Esophagus (tissue), 2 donors: ENCODE measurements around the gene RING1. TPM values are rescaled to one million over a fixed set of nuclear protein-coding genes. Genes with fewer than 3 reads are reported as not detected.

ENCODE experiments used
- H3K27ac ChIP-seq, 2 donors: one replicate each; pipeline ENCODE4 v1.5.1; 2013; ENCODE audit warnings: low read depth in 2 of 2, mild to moderate bottlenecking in 2 of 2, inconsistent platforms in 1 of 2, low read length in 1 of 2, moderate library complexity in 1 of 2
- H3K27me3 ChIP-seq, 2 donors: one replicate each; pipeline ENCODE4 v1.6.1; 2013; ENCODE audit warnings: low read length in 2 of 2, control low read depth in 1 of 2, mild to moderate bottlenecking in 1 of 2; ENCODE audit not compliant: insufficient read depth in 2 of 2, control insufficient read depth in 1 of 2
- H3K36me3 ChIP-seq, 2 donors: one replicate each; pipeline ENCODE4 v1.6.1; 2013; ENCODE audit warnings: low read length in 1 of 2; ENCODE audit not compliant: control insufficient read depth in 2 of 2, insufficient read depth in 2 of 2
- H3K4me1 ChIP-seq, 2 donors: one replicate each; pipeline ENCODE4 v1.6.1; 2013; ENCODE audit warnings: low read length in 1 of 2; ENCODE audit not compliant: control insufficient read depth in 2 of 2, insufficient read depth in 2 of 2
- H3K4me3 ChIP-seq, 2 donors: one replicate each; pipeline ENCODE4 v1.5.1; 2013; ENCODE audit warnings: low read length in 2 of 2, mild to moderate bottlenecking in 2 of 2, low read depth in 1 of 2, moderate library complexity in 1 of 2
- H3K9me3 ChIP-seq, 2 donors: one replicate each; pipeline ENCODE4 v1.6.1; 2013; ENCODE audit warnings: mild to moderate bottlenecking in 2 of 2, low read depth in 1 of 2, low read length in 1 of 2, moderate library complexity in 1 of 2; ENCODE audit not compliant: control insufficient read depth in 2 of 2, insufficient read depth in 1 of 2
- WGBS, 2 donors: extraction: QIAGEN DNeasy Blood & Tissue Kit; methylation state at CpG; one replicate each; pipeline ENCODE4 v1.1.7; 2013; 5-methylcytosine and 5-hydroxymethylcytosine counted together
- polyA plus RNA-seq, 2 donors: library from polyadenylated mRNA; stranded (reverse); fragments of 200-250 nt; gene quantifications; one replicate each; pipeline ENCODE4 v1.2.3, GENCODE V29; 2013
- donor health status: healthy with polysubstance abuse.
- donor health status: Bipolar disorder and iron deficiency.

The RING1 gene
- polyA plus RNA-seq, 2 donors: 26.7 to 32.4 TPM

DNA sequence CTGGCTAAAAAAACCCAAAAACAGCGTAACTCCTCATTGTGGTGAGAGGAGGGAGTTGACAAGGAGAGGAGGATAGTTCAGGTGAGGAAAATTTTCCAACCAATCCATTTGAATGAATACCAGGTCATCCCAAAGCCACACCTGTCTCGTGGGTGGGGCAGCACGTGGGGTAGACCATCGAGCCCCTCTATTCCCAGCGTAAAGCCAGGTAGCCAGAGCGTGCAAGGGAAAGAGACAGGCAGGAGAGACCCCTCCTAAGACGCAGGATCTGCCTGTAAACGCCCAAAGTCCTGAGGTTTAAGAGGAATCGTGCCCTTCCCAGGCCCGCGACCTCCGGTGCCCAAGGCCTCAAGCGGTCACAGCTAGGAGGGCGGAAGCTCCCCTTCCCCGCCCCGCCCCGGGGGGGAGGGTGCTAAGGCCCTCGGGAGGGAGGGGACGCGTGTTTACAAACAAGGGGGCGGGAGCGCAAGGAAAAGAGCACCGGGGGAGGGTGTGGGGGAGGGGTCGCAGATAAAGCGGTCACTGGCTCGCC, 8.5 kb upstream of the RING1 start:
- Histone ChIP-seq H3K4me3 (peak overlapping the region; percentile 91 to 94), H3K27me3 (no peaks in the 10 kb centered on the region), H3K36me3 (peaks cover 18 to 37% of the 10 kb centered on the region in 2 donors), H3K9me3 (no peaks in the 10 kb centered on the region), H3K4me1 (peaks cover 9 to 14% of the 10 kb centered on the region in 2 donors), H3K27ac (peak overlapping the region; percentile 95 to 99)
- WGBS, 2 donors: 1 to 2% methylated on average over 18 to 26 of the region's 26 CpGs

- no peaks in the 10 kb centered on the region for H3K9me3 ChIP-seq
- no peaks in the 10 kb centered on the region for H3K27me3 ChIP-seq
- H3K36me3 ChIP-seq: peaks cover 15 to 30% of the 10 kb centered on the region in 2 donors
- peak within 1 kb of the TSS; percentile 95 to 99 for H3K27ac ChIP-seq
- WGBS, 2 donors: 0% methylated on average over 49 to 68 of the region's 68 CpGs
- peaks cover 15 to 19% of the 10 kb centered on the region in 2 donors for H3K4me1 ChIP-seq
- peak within 1 kb of the TSS; percentile 91 to 94 for H3K4me3 ChIP-seq
These were observed 7.8 kb upstream of the RING1 start, which contains the start of the genes RXRB and SLC39A7 for GRCh38 chr6:33200219-33201146. Gene RXRB (minus strand): TSS chr6:33200665. CDS start chr6:33200476, 189 bp downstream. Gene SLC39A7 (plus strand): TSS chr6:33200867. CDS start chr6:33201246, 379 bp downstream.

GRCh38 chr6:33201147-33201545, 7.2 kb upstream of the RING1 start:
- Histone ChIP-seq H3K9me3 (no peaks in the 10 kb centered on the region), H3K4me1 (peaks cover 15 to 22% of the 10 kb centered on the region in 2 donors), H3K27ac (peak overlapping the region; percentile 95 to 99), H3K4me3 (peak overlapping the region; percentile 91 to 94), H3K27me3 (no peaks in the 10 kb centered on the region), H3K36me3 (peaks cover 8 to 24% of the 10 kb centered on the region in 2 donors)
- WGBS, 2 donors: 3 to 4% methylated on average over 14 of the region's 14 CpGs

DNA sequence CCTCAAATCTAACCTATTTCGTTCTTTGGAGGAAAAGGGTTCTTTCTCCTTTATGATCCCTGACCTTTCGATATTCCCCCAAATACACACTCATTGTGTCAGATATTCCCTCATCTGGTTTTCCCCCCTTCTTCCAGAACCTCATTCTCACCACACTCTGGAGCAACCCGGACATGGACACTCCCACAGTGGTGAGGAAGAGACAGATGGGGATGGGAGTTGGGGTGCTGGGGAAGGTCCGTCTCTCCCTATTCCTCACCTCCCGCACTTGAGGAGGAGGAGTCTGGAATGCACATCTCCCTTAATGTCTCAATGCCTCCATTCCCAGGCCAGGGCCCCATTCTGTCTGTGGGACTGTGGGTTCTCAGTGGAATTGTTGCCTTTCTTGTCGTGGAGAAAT, 6.4 kb upstream of the RING1 start:
- H3K4me3 ChIP-seq: no peak overlapping the region
- H3K27ac ChIP-seq: no peak overlapping the region
- H3K9me3 ChIP-seq: no peaks in the 10 kb centered on the region
- no peaks in the 10 kb centered on the region for H3K27me3 ChIP-seq
- peaks cover 5 to 22% of the 10 kb centered on the region in 2 donors for H3K36me3 ChIP-seq
- 76 to 87% methylated on average over 6 of the region's 6 CpGs for WGBS, 2 donors
- peaks cover 15 to 22% of the 10 kb centered on the region in 2 donors for H3K4me1 ChIP-seq

GRCh38 chr6:33202799-33203198, 5.5 kb upstream of the RING1 start:
- Histone ChIP-seq H3K27ac (no peak overlapping the region), H3K27me3 (no peaks in the 10 kb centered on the region), H3K4me1 (peaks cover 20 to 22% of the 10 kb centered on the region in 2 donors), H3K4me3 (no peak overlapping the region), H3K36me3 (peaks cover 5 to 20% of the 10 kb centered on the region in 2 donors), H3K9me3 (no peaks in the 10 kb centered on the region)
- 82 to 84% methylated on average over 6 of the region's 6 CpGs for WGBS, 2 donors

DNA sequence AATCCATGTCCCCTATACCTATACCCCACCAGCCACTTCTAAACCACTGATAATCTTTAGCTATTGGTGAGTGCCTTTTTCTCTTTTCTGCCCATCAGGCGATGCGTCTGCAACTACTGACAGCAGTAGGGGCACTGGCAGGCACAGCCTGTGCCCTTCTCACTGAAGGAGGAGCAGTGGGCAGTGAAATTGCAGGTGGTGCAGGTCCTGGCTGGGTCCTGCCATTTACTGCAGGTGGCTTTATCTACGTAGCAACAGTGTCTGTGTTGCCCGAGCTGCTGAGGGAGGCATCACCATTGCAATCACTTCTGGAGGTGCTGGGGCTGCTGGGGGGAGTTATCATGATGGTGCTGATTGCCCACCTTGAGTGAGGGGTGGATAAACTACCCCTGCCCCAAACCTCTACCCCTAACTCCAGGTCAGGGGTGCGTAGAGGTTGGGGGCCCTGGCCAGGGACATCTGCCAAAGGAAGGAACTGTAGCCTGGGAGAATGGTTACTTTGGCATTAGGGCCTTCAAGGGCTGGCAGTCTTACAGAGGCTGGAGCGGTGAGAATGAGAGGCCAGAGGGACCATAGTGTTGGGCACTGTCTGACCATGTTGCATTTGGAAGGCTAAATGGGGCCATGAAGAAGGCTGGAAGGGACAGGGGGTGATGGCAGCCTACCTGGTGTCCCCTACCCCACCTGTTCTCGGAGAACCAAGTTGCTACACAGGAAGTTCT, 4.7 kb upstream of the RING1 start:
- H3K4me3 ChIP-seq: no peak overlapping the region
- no peaks in the 10 kb centered on the region for H3K9me3 ChIP-seq
- peaks cover 20 to 22% of the 10 kb centered on the region in 2 donors for H3K4me1 ChIP-seq
- H3K27me3 ChIP-seq: no peaks in the 10 kb centered on the region
- WGBS, 2 donors: 87 to 91% methylated on average over 7 of the region's 7 CpGs
- H3K36me3 ChIP-seq: peaks cover 5 to 18% of the 10 kb centered on the region in 2 donors
- H3K27ac ChIP-seq: no peak overlapping the region

DNA sequence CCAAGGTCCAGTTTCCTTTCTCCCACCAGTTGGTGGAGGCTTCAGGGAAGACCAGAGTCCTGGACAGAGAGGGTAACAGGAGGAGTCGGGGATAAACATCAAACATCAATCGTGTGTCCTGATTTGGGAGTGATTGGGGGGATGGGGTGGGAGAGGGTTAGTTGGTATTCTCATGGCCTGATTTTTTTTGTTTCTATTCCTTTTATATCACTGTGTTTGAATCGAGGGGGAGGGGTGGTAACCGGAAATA, 4.2 kb upstream of the RING1 start:
- WGBS, 2 donors: 3 to 5% methylated on average over 4 of the region's 4 CpGs
- Histone ChIP-seq H3K27ac (no peak overlapping the region), H3K36me3 (peaks cover 5 to 18% of the 10 kb centered on the region in 2 donors), H3K4me1 (peaks cover 17 to 22% of the 10 kb centered on the region in 2 donors), H3K27me3 (no peaks in the 10 kb centered on the region), H3K4me3 (peak overlapping the region; percentile 77 to 92), H3K9me3 (no peaks in the 10 kb centered on the region)

GRCh38 chr6:33204415-33205190, 3.7 kb upstream of the RING1 start, which contains the start of gene HSD17B8:
Gene HSD17B8 (plus strand): TSS chr6:33204655. CDS start chr6:33204669, 14 bp downstream.
- H3K36me3 ChIP-seq: peaks cover 5 to 18% of the 10 kb centered on the region in 2 donors
- H3K9me3 ChIP-seq: no peaks in the 10 kb centered on the region
- peak within 1 kb of the TSS; percentile 48 to 81 for H3K27ac ChIP-seq
- H3K27me3 ChIP-seq: no peaks in the 10 kb centered on the region
- H3K4me3 ChIP-seq: peak within 1 kb of the TSS; percentile 77 to 92
- WGBS, 2 donors: 1% methylated on average over 44 to 48 of the region's 48 CpGs
- peaks cover 15 to 20% of the 10 kb centered on the region in 2 donors for H3K4me1 ChIP-seq
